Hepatocyte (in vitro differentiated cells): ENCODE results near the gene TAF4.

ENCODE experiments used
- EZH2 ChIP-seq: fragments of 200-600 bp; sonication (generic); IDR thresholded peaks from 2 replicates; pipeline ENCODE4 v1.6.1; 2016; ENCODE audit warnings: antibody characterized with exemption, mild to moderate bottlenecking, borderline replicate concordance
- TF ChIP-seq, protein P1 (sequence below): fragments of 200-600 bp; sonication (generic); IDR thresholded peaks from 2 replicates; pipeline ENCODE4 v1.5.1; 2016; ENCODE audit warnings: antibody characterized with exemption, mild to moderate bottlenecking; ENCODE audit not compliant: poor library complexity

DNA sequence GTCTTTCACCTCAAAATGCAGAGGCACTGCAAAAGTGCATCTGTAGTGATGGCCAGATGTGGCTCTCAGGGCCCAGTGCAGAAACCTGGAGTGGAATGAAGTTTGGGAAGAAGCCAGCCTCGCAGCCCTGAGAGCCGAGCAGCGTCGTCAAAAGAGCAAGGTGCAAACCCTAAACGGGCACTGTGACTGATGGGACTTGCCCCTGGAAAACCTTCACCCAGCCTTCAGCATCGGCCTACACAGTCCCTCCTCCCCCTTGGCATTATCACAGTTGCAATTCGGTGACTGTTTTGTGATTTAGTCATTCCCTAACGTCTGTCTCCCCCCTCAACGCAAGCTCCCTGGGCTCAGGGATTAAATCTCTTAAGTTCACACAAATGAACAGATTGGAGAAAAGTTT lies 38.6 kb downstream of the TAF4 start:
- TF ChIP-seq, protein P1, sequence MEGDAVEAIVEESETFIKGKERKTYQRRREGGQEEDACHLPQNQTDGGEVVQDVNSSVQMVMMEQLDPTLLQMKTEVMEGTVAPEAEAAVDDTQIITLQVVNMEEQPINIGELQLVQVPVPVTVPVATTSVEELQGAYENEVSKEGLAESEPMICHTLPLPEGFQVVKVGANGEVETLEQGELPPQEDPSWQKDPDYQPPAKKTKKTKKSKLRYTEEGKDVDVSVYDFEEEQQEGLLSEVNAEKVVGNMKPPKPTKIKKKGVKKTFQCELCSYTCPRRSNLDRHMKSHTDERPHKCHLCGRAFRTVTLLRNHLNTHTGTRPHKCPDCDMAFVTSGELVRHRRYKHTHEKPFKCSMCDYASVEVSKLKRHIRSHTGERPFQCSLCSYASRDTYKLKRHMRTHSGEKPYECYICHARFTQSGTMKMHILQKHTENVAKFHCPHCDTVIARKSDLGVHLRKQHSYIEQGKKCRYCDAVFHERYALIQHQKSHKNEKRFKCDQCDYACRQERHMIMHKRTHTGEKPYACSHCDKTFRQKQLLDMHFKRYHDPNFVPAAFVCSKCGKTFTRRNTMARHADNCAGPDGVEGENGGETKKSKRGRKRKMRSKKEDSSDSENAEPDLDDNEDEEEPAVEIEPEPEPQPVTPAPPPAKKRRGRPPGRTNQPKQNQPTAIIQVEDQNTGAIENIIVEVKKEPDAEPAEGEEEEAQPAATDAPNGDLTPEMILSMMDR: no peak
- no peak for TF ChIP-seq EZH2
